HepG2 (cell line): ENCODE data around the gene ART3.

Source experiments
- FOXP4 ChIP-seq: sonication (generic); formaldehyde crosslinking; IDR thresholded peaks from 2 replicates; pipeline ENCODE4 v1.4.0; 2020; ENCODE audit warnings: missing genetic modification reagents
- KLF13 ChIP-seq: sonication (generic); formaldehyde crosslinking; IDR thresholded peaks from 2 replicates; pipeline ENCODE4 v1.4.0; 2020; ENCODE audit warnings: mild to moderate bottlenecking, missing genetic modification reagents
- NR3C1 ChIP-seq: sonication (generic); formaldehyde crosslinking; IDR thresholded peaks from 2 replicates; pipeline ENCODE4 v1.4.0; 2020; ENCODE audit warnings: missing genetic modification reagents
- NRL ChIP-seq: sonication (generic); formaldehyde crosslinking; IDR thresholded peaks from 2 replicates; pipeline ENCODE4 v1.5.0; 2020; ENCODE audit warnings: missing genetic modification reagents, mild to moderate bottlenecking, moderate library complexity, borderline replicate concordance
- PATZ1 ChIP-seq: sonication (generic); formaldehyde crosslinking; IDR thresholded peaks from 2 replicates; pipeline ENCODE4 v1.4.0; 2020; ENCODE audit warnings: missing genetic modification reagents
- RFX5 ChIP-seq: IDR thresholded peaks from 2 replicates; pipeline ENCODE4 v1.6.1; 2011; ENCODE audit warnings: low read depth, low read length, improper control_type of control experiment
- ZNF776 ChIP-seq: sonication (generic); formaldehyde crosslinking; IDR thresholded peaks from 2 replicates; pipeline ENCODE4 v1.4.0; 2020; ENCODE audit warnings: mild to moderate bottlenecking, missing genetic modification reagents
- ZNF883 ChIP-seq: sonication (generic); formaldehyde crosslinking; IDR thresholded peaks from 2 replicates; pipeline ENCODE4 v1.5.1; 2020; ENCODE audit warnings: mild to moderate bottlenecking, missing genetic modification reagents; ENCODE audit errors: not compliant biosample characterization
- TF ChIP-seq, protein P1 (sequence below): sonication (generic); formaldehyde crosslinking; IDR thresholded peaks from 2 replicates; pipeline ENCODE4 v1.5.0; 2020; ENCODE audit warnings: mild to moderate bottlenecking, missing genetic modification reagents, moderate library complexity

DNA sequence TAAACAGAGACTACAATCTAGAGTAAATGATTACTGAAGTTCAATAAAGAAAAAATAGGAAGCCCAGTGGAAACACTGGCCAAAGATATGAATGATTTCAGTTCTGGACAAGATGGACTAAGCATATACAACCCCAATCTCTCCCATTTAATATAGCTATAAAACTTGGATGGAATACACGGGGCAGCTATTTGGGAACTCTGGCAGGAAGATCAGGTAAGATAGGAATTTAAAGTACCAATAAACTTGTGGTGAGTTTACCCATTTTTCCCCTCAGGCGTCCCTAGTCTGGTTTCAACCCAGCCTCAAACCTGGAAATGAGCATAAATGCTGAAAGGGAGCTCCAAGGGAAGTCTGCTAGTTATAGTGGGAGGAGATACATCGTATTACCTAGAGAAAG lies 53.2 kb downstream of the ART3 start:
- TF ChIP-seq NRL (CRISPR knock-in tag) (no peak), KLF13 (no peak), ZNF883 (CRISPR knock-in tag) (no peak), RFX5 (no peak), ZNF776 (CRISPR knock-in tag) (no peak), FOXP4 (CRISPR knock-in tag) (no peak), PATZ1 (CRISPR knock-in tag) (no peak), NR3C1 (no peak)
- TF ChIP-seq, protein P1, sequence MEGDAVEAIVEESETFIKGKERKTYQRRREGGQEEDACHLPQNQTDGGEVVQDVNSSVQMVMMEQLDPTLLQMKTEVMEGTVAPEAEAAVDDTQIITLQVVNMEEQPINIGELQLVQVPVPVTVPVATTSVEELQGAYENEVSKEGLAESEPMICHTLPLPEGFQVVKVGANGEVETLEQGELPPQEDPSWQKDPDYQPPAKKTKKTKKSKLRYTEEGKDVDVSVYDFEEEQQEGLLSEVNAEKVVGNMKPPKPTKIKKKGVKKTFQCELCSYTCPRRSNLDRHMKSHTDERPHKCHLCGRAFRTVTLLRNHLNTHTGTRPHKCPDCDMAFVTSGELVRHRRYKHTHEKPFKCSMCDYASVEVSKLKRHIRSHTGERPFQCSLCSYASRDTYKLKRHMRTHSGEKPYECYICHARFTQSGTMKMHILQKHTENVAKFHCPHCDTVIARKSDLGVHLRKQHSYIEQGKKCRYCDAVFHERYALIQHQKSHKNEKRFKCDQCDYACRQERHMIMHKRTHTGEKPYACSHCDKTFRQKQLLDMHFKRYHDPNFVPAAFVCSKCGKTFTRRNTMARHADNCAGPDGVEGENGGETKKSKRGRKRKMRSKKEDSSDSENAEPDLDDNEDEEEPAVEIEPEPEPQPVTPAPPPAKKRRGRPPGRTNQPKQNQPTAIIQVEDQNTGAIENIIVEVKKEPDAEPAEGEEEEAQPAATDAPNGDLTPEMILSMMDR (CRISPR knock-in tag): no peak
